HG02938 (cell line): Measurements from ENCODE around the gene RARA.

ENCODE experiments used
- ATAC-seq: cut with Tn5 transposase; IDR thresholded peaks from one replicate; pipeline ENCODE4 v1.9.1; 2021; ENCODE audit warnings: mild to moderate bottlenecking, moderate library complexity; ENCODE audit not compliant: unreplicated experiment

Gene RARA

GRCh38 chr17:40315678-40316570 is 6.9 kb downstream of the RARA start:
- no peak for ATAC-seq

GRCh38 chr17:40316571-40317344 is 7.8 kb downstream of the RARA start:
- ATAC-seq: no peak

GRCh38 chr17:40317345-40317873 is 8.4 kb downstream of the RARA start:
- no peak for ATAC-seq

GRCh38 chr17:40317880-40318829 is 9.2 kb downstream of the RARA start:
- ATAC-seq: peak; percentile 41

DNA sequence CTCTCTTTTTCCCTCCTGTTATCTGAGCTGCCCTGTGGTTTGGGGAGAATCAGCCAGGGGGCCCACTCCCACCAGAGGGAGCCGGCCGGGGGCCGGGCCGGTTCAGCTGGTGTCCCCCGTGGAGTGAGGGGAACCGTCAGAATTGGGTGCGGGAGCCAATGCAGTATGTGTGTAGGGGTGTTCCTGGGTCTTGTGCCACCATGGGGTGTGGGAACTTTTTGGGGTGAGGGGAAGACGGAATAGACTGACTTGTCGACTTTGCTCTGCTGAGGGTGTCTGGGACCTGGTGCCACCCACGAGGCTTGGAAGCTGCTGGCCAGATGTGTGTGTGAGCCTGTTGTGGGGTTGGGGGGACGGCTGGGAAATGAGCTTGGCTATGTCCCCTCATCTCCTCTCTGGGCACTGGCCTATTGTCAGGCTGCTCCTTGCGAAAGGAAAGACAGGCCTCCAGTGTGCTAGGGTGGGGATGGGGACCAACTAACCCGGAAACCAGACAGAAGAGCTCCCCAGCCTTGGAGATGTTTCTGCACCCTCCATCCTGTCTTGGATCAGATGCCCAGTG is 9.9 kb downstream of the RARA start:
- no peak for ATAC-seq

DNA sequence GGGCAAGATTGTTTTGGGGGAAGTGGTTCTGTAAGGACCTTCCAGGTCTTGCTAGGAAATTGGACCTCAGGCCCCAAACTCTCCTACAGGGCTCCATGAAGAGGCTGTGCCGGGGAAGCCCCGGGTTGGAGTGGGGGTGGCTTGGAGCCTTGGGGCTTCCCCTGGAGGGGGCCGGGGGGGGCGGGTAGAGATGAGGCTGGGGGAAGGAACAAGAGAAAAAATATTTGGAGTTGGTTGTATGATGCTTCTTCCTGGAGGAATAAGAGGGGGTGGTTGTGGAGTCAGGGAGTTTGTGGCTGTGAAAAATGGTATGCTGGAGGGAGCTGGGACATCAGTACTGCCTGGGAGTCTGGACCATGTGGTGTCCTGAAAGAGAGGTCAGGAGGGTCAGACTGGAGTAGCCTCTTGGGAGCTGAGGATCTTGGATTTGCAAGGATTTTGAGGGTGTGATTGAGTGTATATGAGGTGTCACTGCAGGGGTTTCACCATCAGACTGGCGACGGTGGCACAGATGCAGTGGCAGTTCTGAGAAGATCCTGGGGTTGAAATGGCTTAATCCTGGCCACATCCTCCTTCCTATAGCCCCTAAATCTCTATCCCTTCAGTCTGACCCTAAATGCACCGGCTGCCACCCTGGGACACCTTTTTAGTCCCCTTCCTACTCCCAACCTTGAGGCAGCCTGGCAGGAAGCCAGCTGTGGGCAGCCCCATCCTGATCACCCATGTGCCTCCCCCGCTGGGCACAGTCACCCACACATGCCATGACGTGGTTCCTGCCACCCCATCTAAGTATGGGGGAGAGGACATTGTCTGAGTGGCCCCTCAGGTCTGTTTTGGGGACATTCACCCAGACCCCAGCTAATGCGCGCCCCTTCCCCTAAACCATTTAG is 10.9 kb downstream of the RARA start:
- ATAC-seq: no peak

DNA sequence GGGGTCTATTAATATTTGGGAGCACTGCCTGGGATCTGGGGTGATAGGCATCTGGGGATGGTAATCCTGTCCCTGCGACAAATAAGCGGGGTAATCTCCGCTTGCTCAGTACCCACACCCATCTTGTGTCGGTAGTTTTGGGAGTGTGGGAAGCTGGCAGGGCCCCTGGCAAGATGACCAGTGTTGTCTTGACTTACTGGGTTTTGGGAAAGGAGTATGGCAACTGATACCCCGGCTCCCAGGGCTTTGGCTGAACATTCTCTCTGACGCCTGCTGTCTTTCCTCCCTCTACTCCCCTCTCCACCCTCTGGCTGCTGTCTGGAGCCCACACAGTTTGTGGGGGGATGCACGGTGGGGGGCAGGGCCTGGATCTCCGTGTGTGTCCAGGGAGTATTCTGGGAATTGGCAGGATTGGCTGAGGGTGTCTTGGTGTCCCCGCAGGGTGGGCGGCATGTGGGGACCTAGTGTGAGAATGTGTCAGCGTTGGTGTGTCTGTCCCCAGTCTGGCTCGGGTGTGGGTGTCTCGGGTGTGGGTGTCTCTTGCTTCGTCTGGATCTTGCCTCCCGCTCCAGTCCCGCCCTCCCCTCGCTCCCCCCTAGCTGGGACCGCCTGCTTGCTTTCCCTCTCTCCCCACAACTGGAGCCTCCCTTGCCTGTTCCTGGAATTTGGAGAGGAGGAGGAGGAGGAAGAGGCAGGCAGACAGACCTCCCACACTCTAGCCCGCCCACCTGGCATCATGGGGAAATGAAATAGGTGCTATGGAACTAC is 12.0 kb downstream of the RARA start:
- no peak for ATAC-seq

GRCh38 chr17:40321524-40321929 is 12.5 kb downstream of the RARA start:
- no peak for ATAC-seq

- no peak for ATAC-seq
Measured at GRCh38 chr17:40321961-40322357, 13.0 kb downstream of the RARA start.

- peak; percentile 32 for ATAC-seq
Measured at GRCh38 chr17:40322358-40323315, 13.7 kb downstream of the RARA start.

GRCh38 chr17:40323391-40324381 is 14.7 kb downstream of the RARA start:
- no peak for ATAC-seq

DNA sequence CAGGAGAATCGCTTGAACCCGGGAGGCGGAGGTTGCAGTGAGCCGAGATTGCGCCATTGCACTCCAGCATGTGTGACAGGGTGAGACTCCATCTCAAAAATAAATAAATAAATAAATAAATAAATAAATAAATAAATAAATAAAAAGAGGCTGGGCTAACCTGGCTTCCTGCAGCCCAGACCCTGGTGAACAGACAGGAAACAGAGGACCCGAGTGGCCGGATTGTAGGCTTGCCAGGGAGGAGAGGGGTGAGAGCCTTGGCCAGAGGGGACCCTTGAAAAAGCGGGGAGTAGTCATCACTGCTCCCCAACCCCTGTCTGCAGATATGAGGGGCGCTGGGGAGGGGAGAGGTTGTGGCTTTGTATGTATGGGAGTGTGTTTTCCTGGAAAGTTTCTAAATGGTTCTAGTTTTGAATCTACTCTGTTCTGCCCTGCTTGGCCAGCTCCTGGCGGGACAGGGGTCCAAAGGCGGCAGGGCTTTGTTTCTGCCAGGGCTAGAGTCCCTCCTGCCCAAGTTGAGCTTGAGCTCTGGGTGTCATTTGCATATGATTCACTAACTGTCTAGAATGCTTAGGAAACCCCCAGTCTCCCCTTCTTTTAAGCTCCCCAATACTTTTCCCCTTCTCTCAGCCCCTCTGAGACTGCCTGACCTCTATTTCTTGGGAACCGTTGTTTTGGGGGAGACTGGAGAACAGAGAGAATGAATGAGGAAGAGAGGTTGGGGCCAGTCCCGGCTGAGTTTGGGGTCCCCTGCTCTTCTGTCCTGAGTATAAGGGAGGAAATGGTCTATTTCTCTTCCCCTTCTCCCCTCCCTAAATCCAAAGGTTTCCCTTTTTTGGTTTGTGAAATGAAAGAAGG is 16.4 kb downstream of the RARA start:
- no peak for ATAC-seq

DNA sequence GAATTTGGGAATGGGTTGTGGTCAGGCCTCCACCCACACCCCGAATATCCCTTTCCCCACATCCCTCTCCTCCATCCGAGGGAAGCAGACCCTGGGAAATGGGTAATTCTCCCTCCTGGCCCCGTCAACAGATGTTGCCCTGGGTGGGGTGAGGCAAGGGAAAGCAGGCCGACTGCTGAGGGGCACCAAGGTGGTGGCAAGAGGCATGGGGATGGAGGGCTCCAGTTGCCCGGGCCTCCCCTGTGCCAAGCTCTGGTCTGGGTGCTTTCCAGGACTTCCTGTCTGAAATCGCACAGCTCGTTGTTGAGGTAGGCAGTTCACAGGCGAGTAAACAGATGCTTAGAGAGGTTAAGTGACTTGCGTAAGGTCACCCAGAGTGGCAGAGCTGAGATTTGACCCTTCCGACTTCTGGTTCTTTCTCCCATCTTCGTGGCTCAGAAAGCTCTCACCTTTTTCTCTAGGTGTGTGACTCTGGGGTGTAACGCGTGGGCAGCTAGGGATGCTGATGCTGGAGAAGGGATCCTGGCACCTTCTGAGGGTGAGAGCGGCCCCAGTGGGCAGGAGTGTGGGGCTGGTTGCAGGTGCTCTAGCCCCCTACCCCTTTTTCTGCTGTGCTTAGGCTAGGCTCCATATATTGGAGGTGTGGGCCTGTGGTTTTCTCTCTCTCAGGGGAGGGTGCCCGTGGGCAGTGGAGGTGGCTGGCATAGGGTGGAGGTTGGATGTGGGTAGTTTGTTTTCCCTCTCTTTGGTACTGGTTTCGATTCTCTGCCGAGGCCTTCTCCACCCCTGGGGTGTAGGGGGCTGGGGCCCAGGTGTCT is 17.2 kb downstream of the RARA start:
- ATAC-seq: no peak

GRCh38 chr17:40326832-40327199 is 17.8 kb downstream of the RARA start:
- ATAC-seq: no peak
